ENCODE data around the gene SLC9A8.

Gene SLC9A8

GRCh38 chr20:49915118-49915379, 102.4 kb downstream of the SLC9A8 start:
- no peak for TF ChIP-seq TCF4 (CRISPR knock-in tag; IDR thresholded peaks at IDR 0.05; ENCODE audit: borderline replicate concordance)
- TF ChIP-seq CSDC2 (CRISPR knock-in tag; IDR thresholded peaks at IDR 0.05): no peak
- TF ChIP-seq OSR1 (CRISPR knock-in tag; IDR thresholded peaks at IDR 0.05): no peak
- no peak for TF ChIP-seq ZC3H10 (CRISPR knock-in tag; IDR thresholded peaks at IDR 0.05)
- no peak for TF ChIP-seq BACH2 (CRISPR knock-in tag; IDR thresholded peaks at IDR 0.05; ENCODE audit: borderline replicate concordance)
- TF ChIP-seq ZNF565 (CRISPR knock-in tag; conservative IDR thresholded peaks at IDR 0.05; ENCODE audit: low read depth): no peak
- no peak for TF ChIP-seq SNAI2 (CRISPR knock-in tag; IDR thresholded peaks at IDR 0.05)
- TF ChIP-seq CREB5 (CRISPR knock-in tag; IDR thresholded peaks at IDR 0.05; ENCODE audit: low read depth): no peak
- ATAC-seq: peak; percentile 45

GRCh38 chr20:49915380-49916145, 102.9 kb downstream of the SLC9A8 start, which contains the start of gene SPATA2:
Gene SPATA2 (minus strand): TSS chr20:49915529. CDS start chr20:49908490, 7,039 bp downstream.
- ATAC-seq: peak; percentile 92
- TF ChIP-seq ZFP3 (CRISPR knock-in tag; IDR thresholded peaks at IDR 0.05) (no peak), CREB5 (CRISPR knock-in tag; IDR thresholded peaks at IDR 0.05; ENCODE audit: low read depth) (peak; percentile 67; the same call in 1 of the 2 replicates), BACH2 (CRISPR knock-in tag; IDR thresholded peaks at IDR 0.05; ENCODE audit: borderline replicate concordance) (no peak), ZNF70 (CRISPR knock-in tag; IDR thresholded peaks at IDR 0.05) (no peak), TCF4 (CRISPR knock-in tag; IDR thresholded peaks at IDR 0.05; ENCODE audit: borderline replicate concordance) (no peak), PATZ1 (CRISPR knock-in tag; IDR thresholded peaks at IDR 0.05; ENCODE audit: borderline replicate concordance) (0 out of 2 replicates have a peak, but pooled peaks have one; percentile 15), ESRRG (CRISPR knock-in tag; IDR thresholded peaks at IDR 0.05) (no peak), GLIS3 (CRISPR knock-in tag; IDR thresholded peaks at IDR 0.05) (0 out of 2 replicates have a peak, but pooled peaks have one; percentile 50), CSDC2 (CRISPR knock-in tag; IDR thresholded peaks at IDR 0.05) (0 out of 2 replicates have a peak, but pooled peaks have one; percentile 27), OSR1 (CRISPR knock-in tag; IDR thresholded peaks at IDR 0.05) (no peak; the same call in 1 of the 2 replicates), TOX (CRISPR knock-in tag; IDR thresholded peaks at IDR 0.05; ENCODE audit: borderline replicate concordance) (no peak), ZNF8 (CRISPR knock-in tag; IDR thresholded peaks at IDR 0.05) (0 out of 2 replicates have a peak, but pooled peaks have one; percentile 17), PPARA (CRISPR knock-in tag; IDR thresholded peaks at IDR 0.05; ENCODE audit: borderline replicate concordance) (no peak), CSRNP3 (CRISPR knock-in tag; IDR thresholded peaks at IDR 0.05) (0 out of 2 replicates have a peak, but pooled peaks have one; percentile 27), ISL1 (CRISPR knock-in tag; IDR thresholded peaks at IDR 0.05) (no peak), TSHZ2 (CRISPR knock-in tag; IDR thresholded peaks at IDR 0.05) (no peak; the same call in 1 of the 2 replicates), ZNF565 (CRISPR knock-in tag; conservative IDR thresholded peaks at IDR 0.05; ENCODE audit: low read depth) (no peak), ZFP30 (CRISPR knock-in tag; IDR thresholded peaks at IDR 0.05) (no peak), POU6F1 (CRISPR knock-in tag; IDR thresholded peaks at IDR 0.05; ENCODE audit: borderline replicate concordance, low read depth) (0 out of 2 replicates have a peak, but pooled peaks have one; percentile 28), RARB (CRISPR knock-in tag; IDR thresholded peaks at IDR 0.05) (no peak), ARNTL (CRISPR knock-in tag; IDR thresholded peaks at IDR 0.05; ENCODE audit: borderline replicate concordance, low read depth) (no peak), ZC3H10 (CRISPR knock-in tag; IDR thresholded peaks at IDR 0.05) (no peak), SNAI2 (CRISPR knock-in tag; IDR thresholded peaks at IDR 0.05) (no peak)

Data from SK-N-SH treated with all-trans-retinoic acid at 6 μM for 48 hours (cell line).